H1 (cell line): ENCODE measurements around the gene OR51B4. TPM values are rescaled to one million over a fixed set of nuclear protein-coding genes. Genes with fewer than 3 reads are reported as not detected.

Experiments used
- CTCF ChIA-PET: fragments of 300-600 bp; sonication (Branson Sonifier 250); formaldehyde crosslinking; loops from one replicate; lab custom pipeline; 2021; ENCODE audit not compliant: partially characterized antibody; lab: Charles Lee
- POLR2A ChIA-PET: fragments of 300-600 bp; sonication (Branson Sonifier 250); formaldehyde crosslinking; loops from one replicate; lab custom pipeline; 2021; ENCODE audit warnings: inconsistent platforms; ENCODE audit not compliant: partially characterized antibody; lab: Charles Lee
- DNase-seq, 2 experiments: peaks; one replicate each; pipeline versions ENCODE4 v3.0.0 to v3.0.0-alpha.2; 2010 to 2022; ENCODE audit warnings: low spot score in 2 of 2, low read depth in 1 of 2, mixed read lengths in 1 of 2
- FAIRE-seq: peaks from 2 replicates; lab custom pipeline; 2011; peaks lifted over from hg19 to GRCh38; lab: Jason Lieb, UNC
- H2AFZ ChIP-seq: 2 replicates; pipeline ENCODE4 v1.8.1; 2012; ENCODE audit warnings: low read length, inconsistent platforms
- H2AK5ac ChIP-seq: 2 replicates; pipeline ENCODE4 v1.6.1; 2013; ENCODE audit warnings: low read depth, low read length
- H2BK120ac ChIP-seq: replicated peaks from 2 replicates; pipeline ENCODE3; 2013; ENCODE audit warnings: low read depth, low read length, inconsistent platforms
- H2BK12ac ChIP-seq: 2 replicates; pipeline ENCODE4 v1.6.1; 2013; ENCODE audit warnings: low read depth, low read length
- H2BK15ac ChIP-seq: 2 replicates; pipeline ENCODE4 v1.6.1; 2013; ENCODE audit warnings: low read length
- H2BK20ac ChIP-seq: 2 replicates; pipeline ENCODE4 v1.6.1; 2013; ENCODE audit warnings: low read length
- H2BK5ac ChIP-seq: 2 replicates; pipeline ENCODE4 v1.6.1; 2013; ENCODE audit warnings: low read depth, low read length
- H3K14ac ChIP-seq: 2 replicates; pipeline ENCODE4 v1.6.1; 2013; ENCODE audit warnings: inconsistent platforms; ENCODE audit not compliant: insufficient read length
- H3K18ac ChIP-seq: 2 replicates; pipeline ENCODE4 v1.6.1; 2013; ENCODE audit warnings: low read length; ENCODE audit errors: extremely low read depth
- H3K23ac ChIP-seq: 2 replicates; pipeline ENCODE4 v1.6.1; 2013; ENCODE audit warnings: inconsistent platforms; ENCODE audit not compliant: insufficient read length
- H3K23me2 ChIP-seq: 2 replicates; pipeline ENCODE4 v1.6.1; 2013; ENCODE audit warnings: low read depth, low read length
- H3K27ac ChIP-seq: 2 replicates; pipeline ENCODE4 v1.6.1; 2011; ENCODE audit warnings: low read depth, low read length, inconsistent platforms
- H3K27me3 ChIP-seq, 4 experiments: replicated peaks in 1 of 4; 1 replicate in 1 of 4; 2 replicates in 3 of 4; pipeline versions ENCODE4 v1.6.1 to v1.8.1; 2011 to 2013; ENCODE audit warnings: low read length in 3 of 4, mild to moderate bottlenecking in 3 of 4, inconsistent platforms in 2 of 4, mixed read lengths in 2 of 4, moderate library complexity in 1 of 4; ENCODE audit not compliant: control insufficient read depth in 3 of 4, insufficient read depth in 3 of 4; ENCODE audit errors: extremely low read depth in 1 of 4
- H3K36me3 ChIP-seq, 4 experiments: 2 replicates each; pipeline versions ENCODE4 v1.6.1 to v1.8.1; 2011 to 2013; ENCODE audit warnings: mild to moderate bottlenecking in 4 of 4, low read length in 3 of 4, moderate library complexity in 2 of 4, control low read depth in 1 of 4, inconsistent platforms in 1 of 4; ENCODE audit not compliant: insufficient read depth in 4 of 4, control insufficient read depth in 2 of 4
- H3K4ac ChIP-seq: replicated peaks from 2 replicates; pipeline ENCODE3; 2013; ENCODE audit warnings: low read length, low read depth, mixed read lengths, inconsistent platforms; ENCODE audit not compliant: insufficient read length
- H3K4me1 ChIP-seq, 4 experiments: replicated peaks in 1 of 4; 1 replicate in 1 of 4; 2 replicates in 3 of 4; pipeline versions ENCODE4 v1.6.1 to v1.8.1; 2011 to 2013; ENCODE audit warnings: low read length in 3 of 4, inconsistent platforms in 2 of 4, mixed read lengths in 1 of 4; ENCODE audit not compliant: insufficient read depth in 4 of 4, control insufficient read depth in 3 of 4
- H3K4me2 ChIP-seq, 2 experiments: 2 replicates each; pipeline versions ENCODE4 v1.6.1 to v1.8.1; 2011 to 2013; ENCODE audit warnings: low read depth in 2 of 2, low read length in 2 of 2, control low read depth in 1 of 2, inconsistent platforms in 1 of 2, mild to moderate bottlenecking in 1 of 2; ENCODE audit not compliant: insufficient read depth in 1 of 2
- H3K4me3 ChIP-seq, 4 experiments: fragments of 200-600, 300-600 bp in 1 of 4; sonication (generic), shearing (Covaris generic), sonication (Bioruptor Twin) in 1 of 4; 2 replicates each; pipeline versions ENCODE4 v1.5.1 to v1.8.1; 2011 to 2016; ENCODE audit warnings: low read length in 4 of 4, low read depth in 3 of 4, control low read depth in 2 of 4, inconsistent platforms in 2 of 4, mild to moderate bottlenecking in 2 of 4, mixed read lengths in 1 of 4, moderate library complexity in 1 of 4; ENCODE audit not compliant: insufficient read depth in 2 of 4; ENCODE audit errors: extremely low read depth in 1 of 4
- H3K56ac ChIP-seq: replicated peaks from 2 replicates; pipeline ENCODE3; 2013; ENCODE audit warnings: low read depth, mild to moderate bottlenecking, mixed read lengths, low read length, inconsistent platforms; ENCODE audit not compliant: insufficient read length
- H3K79me1 ChIP-seq: 2 replicates; pipeline ENCODE4 v1.6.1; 2013; ENCODE audit warnings: low read depth, low read length, control low read depth
- H3K79me2 ChIP-seq, 2 experiments: 2 replicates each; pipeline versions ENCODE4 v1.6.1 to v1.8.1; 2012 to 2013; ENCODE audit warnings: low read length in 2 of 2, mild to moderate bottlenecking in 2 of 2, inconsistent platforms in 1 of 2; ENCODE audit not compliant: insufficient read depth in 2 of 2, control insufficient read depth in 1 of 2
- H3K9ac ChIP-seq, 4 experiments: replicated peaks in 1 of 4; 1 replicate in 1 of 4; 2 replicates in 3 of 4; pipeline versions ENCODE4 v1.6.1 to v1.8.1; 2011 to 2013; ENCODE audit warnings: low read depth in 3 of 4, low read length in 3 of 4, control low read depth in 2 of 4, mild to moderate bottlenecking in 2 of 4, moderate library complexity in 2 of 4, inconsistent platforms in 1 of 4; ENCODE audit errors: extremely low read depth in 1 of 4
- H3K9me3 ChIP-seq, 2 experiments: 2 replicates each; pipeline versions ENCODE4 v1.6.1 to v1.8.1; 2012 to 2013; ENCODE audit warnings: mild to moderate bottlenecking in 2 of 2, moderate library complexity in 2 of 2, control low read depth in 1 of 2, inconsistent platforms in 1 of 2, low read depth in 1 of 2, low read length in 1 of 2, mixed read lengths in 1 of 2; ENCODE audit not compliant: insufficient read depth in 2 of 2
- H4K20me1 ChIP-seq, 2 experiments: replicated peaks in 1 of 2; 2 replicates each; pipeline versions ENCODE3 to v1.8.1; 2011 to 2013; ENCODE audit warnings: inconsistent platforms in 2 of 2, low read length in 2 of 2, mild to moderate bottlenecking in 1 of 2; ENCODE audit not compliant: insufficient read depth in 2 of 2, control insufficient read depth in 1 of 2
- H4K5ac ChIP-seq: 2 replicates; pipeline ENCODE4 v1.6.1; 2013; ENCODE audit warnings: low read length, low read depth, mixed read lengths, inconsistent platforms; ENCODE audit not compliant: insufficient read length
- H4K8ac ChIP-seq: 2 replicates; pipeline ENCODE4 v1.8.0; 2013; ENCODE audit warnings: mild to moderate bottlenecking, moderate library complexity, low read length, inconsistent platforms; ENCODE audit not compliant: insufficient read depth; ENCODE audit errors: extremely low read depth
- H4K91ac ChIP-seq: replicated peaks from 2 replicates; pipeline ENCODE3; 2013; ENCODE audit warnings: low read length, mixed read lengths, inconsistent platforms; ENCODE audit not compliant: insufficient read length
- CTBP2 ChIP-seq: IDR thresholded peaks from 2 replicates; pipeline ENCODE4 v1.7.0; 2011; ENCODE audit warnings: borderline replicate concordance, mild to moderate bottlenecking, moderate library complexity, mixed read lengths, low read length; ENCODE audit not compliant: insufficient read depth, insufficient read length
- PHF8 ChIP-seq: fragments of 200-600 bp; sonication (generic); conservative IDR thresholded peaks from 2 replicates; pipeline ENCODE4 v1.7.1; 2012; ENCODE audit warnings: low read depth, mild to moderate bottlenecking, inconsistent platforms, low read length, moderate library complexity
- POU5F1 ChIP-seq: IDR thresholded peaks from 2 replicates; pipeline ENCODE4 v1.6.1; 2011; ENCODE audit warnings: low read depth, mild to moderate bottlenecking, low read length, moderate library complexity
- RBBP5 ChIP-seq: IDR thresholded peaks from 2 replicates; pipeline ENCODE4 v1.7.1; 2012; ENCODE audit warnings: low read depth, mild to moderate bottlenecking, inconsistent platforms, low read length, moderate library complexity, borderline replicate concordance
- SAP30 ChIP-seq: fragments of 300-600 bp; sonication (generic); IDR thresholded peaks from 2 replicates; pipeline ENCODE4 v1.7.1; 2012; ENCODE audit warnings: low read length, moderate library complexity, mild to moderate bottlenecking, inconsistent platforms; ENCODE audit not compliant: insufficient read depth, insufficient replicate concordance
- SIRT6 ChIP-seq: IDR thresholded peaks from one replicate; pipeline ENCODE4 v1.7.1; 2012; ENCODE audit warnings: low read length, inconsistent platforms
- SP2 ChIP-seq: IDR thresholded peaks from 2 replicates; pipeline ENCODE4 v1.6.1; 2012; ENCODE audit warnings: mild to moderate bottlenecking, low read length, inconsistent platforms
- TAF7 ChIP-seq: optimal IDR thresholded peaks from 2 replicates; pipeline ENCODE3; 2011; ENCODE audit warnings: low read depth, mild to moderate bottlenecking, inconsistent platforms, low read length, moderate library complexity, borderline replicate concordance
- TBP ChIP-seq: IDR thresholded peaks from 2 replicates; pipeline ENCODE4 v1.6.1; 2011; ENCODE audit warnings: low read depth, low read length, improper control_type of control experiment
- whole genome bisulfite sequencing, 2 experiments: shearing (Covaris generic) in 1 of 2; methylation state at CpG; one replicate each; pipeline versions ENCODE4 v1.1.6 to v1.1.7; 2013 to 2015; ENCODE audit warnings: low lambda C conversion rate in 2 of 2, mixed read lengths in 2 of 2, inconsistent platforms in 1 of 2, low coverage in 1 of 2, missing lambda C conversion rate in 1 of 2; ENCODE audit not compliant: insufficient replicate concordance in 2 of 2, insufficient coverage in 1 of 2, insufficient read length in 1 of 2; ENCODE audit errors: extremely low coverage in 1 of 2, missing lambda C conversion rate in 1 of 2; 5-methylcytosine and 5-hydroxymethylcytosine counted together
- polyA plus RNA-seq, 7 experiments: library from polyadenylated mRNA; depleted of rRNA in 3 of 7; stranded (reverse) in 5 of 7; unstranded in 2 of 7; fragments of >200 nt in 5 of 7; fragments of 200-250 nt in 2 of 7; gene quantifications; 1 replicate in 5 of 7; 2 replicates in 1 of 7; 4 replicates in 1 of 7; pipeline versions ENCODE4 v1.2.1 to v1.2.3, GENCODE V29; 2011 to 2013; ENCODE audit warnings: missing spikeins in 2 of 7, mixed read lengths in 2 of 7
- total RNA-seq: library from RNA; stranded (reverse); fragmentation: NEBNext Ultra II Directional; extraction: Animal tissue kit (Norgen Biotek cat#: 25700); gene quantifications from 2 replicates; pipeline ENCODE4 v1.2.1, GENCODE V29; 2021

Gene OR51B4
- total and polyA plus RNA-seq, 2 of the 8 experiments (the other 6 are each of a cell fraction or from before 2014, with no cell fraction given) = not detected

DNA sequence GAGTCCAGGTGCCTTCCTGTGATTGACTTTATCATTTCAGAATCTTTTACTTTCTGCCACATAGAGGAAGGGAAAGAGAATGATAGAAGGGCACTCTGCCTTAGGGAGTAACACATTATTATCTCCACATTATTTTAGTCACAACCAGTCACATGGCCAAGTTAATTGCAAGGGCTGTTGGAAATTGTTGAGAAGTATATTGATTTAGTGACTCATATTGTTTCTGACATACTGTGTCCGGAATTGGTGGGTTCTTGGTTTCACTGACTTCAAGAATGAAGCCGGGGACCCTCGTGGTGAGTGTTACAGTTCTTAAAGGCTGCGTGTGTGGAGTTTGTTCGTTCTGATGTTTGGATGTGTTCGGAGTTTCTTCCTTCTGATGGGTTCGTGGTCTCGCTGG, 8.7 kb downstream of the OR51B4 start:
- H3K9ac ChIP-seq = no peak overlapping the region
- WGBS, 2 experiments = 88% methylated on average over 8 of the region's 8 CpGs; no CpG with 5 or more reads in 1 of the 2 experiments
- no peak overlapping the region for H3K4ac ChIP-seq
- no peaks in the 10 kb centered on the region for H3K4me1 ChIP-seq
- CTCF ChIA-PET = interaction anchor here (0.8 to 2.3 kb wide), 3 partner anchors 78 to 169 kb away, joined by 4 to 9 read pairs (median 5); no protein-coding TSS in a partner anchor
- no peak overlapping the region for H3K27ac ChIP-seq
- no peaks in the 10 kb centered on the region; a peak in 1 of 4 replicates for H3K9me3 ChIP-seq
- no peak overlapping the region for H4K5ac ChIP-seq
- no peak overlapping the region for H3K18ac ChIP-seq
- POLR2A ChIA-PET = no interaction called here
- no peak overlapping the region for H3K14ac ChIP-seq
- H2BK5ac ChIP-seq = no peak overlapping the region
- no peaks in the 10 kb centered on the region for H3K27me3 ChIP-seq
- H3K23ac ChIP-seq = no peak overlapping the region
- no peak overlapping the region for H2BK12ac ChIP-seq
- H3K4me2 ChIP-seq = no peak overlapping the region
- H2BK20ac ChIP-seq = no peak overlapping the region
- no peak overlapping the region for H2BK120ac ChIP-seq
- FAIRE-seq = no peak
- no peak overlapping the region for H4K8ac ChIP-seq
- H3K36me3 ChIP-seq = no peaks in the 10 kb centered on the region
- no peak for TF ChIP-seq RBBP5
- TF ChIP-seq SP2 = no peak
- TF ChIP-seq POU5F1 = no peak
- TF ChIP-seq TBP = no peak
- TF ChIP-seq SIRT6 = no peak
- TF ChIP-seq CTBP2 = no peak
- no peak for TF ChIP-seq SAP30
- TF ChIP-seq PHF8 = no peak
- TF ChIP-seq TAF7 = no peak
- no peak overlapping the region for H4K91ac ChIP-seq
- H2AK5ac ChIP-seq = no peak overlapping the region
- H4K20me1 ChIP-seq = no peaks in the 10 kb centered on the region
- no peak for DNase-seq
- no peaks in the 10 kb centered on the region for H3K79me1 ChIP-seq
- H2BK15ac ChIP-seq = no peak overlapping the region
- no peak overlapping the region for H3K4me3 ChIP-seq
- H3K23me2 ChIP-seq = no peaks in the 10 kb centered on the region
- H3K79me2 ChIP-seq = no peaks in the 10 kb centered on the region
- H3K56ac ChIP-seq = no peak overlapping the region
- H2AFZ ChIP-seq = no peak overlapping the region
